GM21381 (cell line): ENCODE data around the gene MAGI2.
"Not testable (repeated sequence)": the region's sequence is repeated elsewhere in the genome, so short reads cannot be mapped to it uniquely, and the experiment has no call there.

Experiments
- ATAC-seq: cut with Tn5 transposase; IDR thresholded peaks from one replicate; pipeline ENCODE4 v1.9.1; 2021; ENCODE audit warnings: mild to moderate bottlenecking, moderate library complexity; ENCODE audit not compliant: unreplicated experiment

MAGI2 gene

DNA sequence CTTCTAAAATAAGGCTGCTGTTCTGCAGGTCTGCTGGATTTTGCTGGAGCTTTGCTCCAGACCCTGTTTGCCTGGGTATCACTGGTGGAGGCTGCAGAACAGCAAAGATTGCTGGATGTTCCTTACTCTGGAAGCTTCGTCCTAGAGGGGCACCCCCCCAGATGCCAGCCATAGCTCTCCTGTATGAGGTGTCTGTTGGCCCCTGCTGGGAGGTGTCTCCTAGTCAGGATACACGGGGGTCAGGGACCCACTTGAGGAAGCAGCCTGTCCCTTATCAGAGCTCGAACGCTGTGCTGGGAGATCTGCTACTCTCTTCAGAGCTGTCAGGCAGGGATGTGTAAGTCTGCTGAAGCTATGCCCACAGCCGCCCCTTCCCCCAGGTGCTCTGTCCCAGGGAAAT, 382.3 kb downstream of the MAGI2 start:
- ATAC-seq = not testable (repeated sequence)

DNA sequence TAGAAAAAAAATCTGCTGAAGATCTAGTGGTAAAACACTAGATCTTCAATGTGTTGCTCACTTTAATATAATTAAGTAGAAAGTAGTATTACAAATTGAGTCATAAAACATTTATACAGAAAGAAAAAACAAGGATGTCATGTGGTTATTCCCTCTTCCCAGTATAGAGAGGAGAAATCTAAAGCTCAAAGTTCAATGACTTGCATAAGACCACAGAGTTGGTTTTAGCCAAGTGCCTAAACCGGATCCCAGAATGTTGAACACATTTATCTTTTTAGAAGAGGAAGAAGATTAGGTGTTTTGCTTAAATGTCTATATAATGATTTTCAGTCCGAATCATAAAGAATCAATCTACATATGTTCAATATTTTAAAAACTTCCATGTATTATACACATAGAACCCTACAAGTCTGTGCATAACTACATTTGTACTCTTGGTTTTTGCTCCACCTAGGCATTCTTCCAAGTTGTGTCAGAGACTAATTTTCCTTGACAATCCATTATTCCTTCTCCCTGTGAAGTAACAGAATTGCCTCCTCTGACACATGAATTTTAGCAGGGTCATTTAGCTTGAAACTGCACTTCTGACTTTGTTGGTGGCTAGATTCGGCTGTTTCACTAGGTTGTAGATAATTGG, 389.2 kb downstream of the MAGI2 start:
- ATAC-seq = no peak

DNA sequence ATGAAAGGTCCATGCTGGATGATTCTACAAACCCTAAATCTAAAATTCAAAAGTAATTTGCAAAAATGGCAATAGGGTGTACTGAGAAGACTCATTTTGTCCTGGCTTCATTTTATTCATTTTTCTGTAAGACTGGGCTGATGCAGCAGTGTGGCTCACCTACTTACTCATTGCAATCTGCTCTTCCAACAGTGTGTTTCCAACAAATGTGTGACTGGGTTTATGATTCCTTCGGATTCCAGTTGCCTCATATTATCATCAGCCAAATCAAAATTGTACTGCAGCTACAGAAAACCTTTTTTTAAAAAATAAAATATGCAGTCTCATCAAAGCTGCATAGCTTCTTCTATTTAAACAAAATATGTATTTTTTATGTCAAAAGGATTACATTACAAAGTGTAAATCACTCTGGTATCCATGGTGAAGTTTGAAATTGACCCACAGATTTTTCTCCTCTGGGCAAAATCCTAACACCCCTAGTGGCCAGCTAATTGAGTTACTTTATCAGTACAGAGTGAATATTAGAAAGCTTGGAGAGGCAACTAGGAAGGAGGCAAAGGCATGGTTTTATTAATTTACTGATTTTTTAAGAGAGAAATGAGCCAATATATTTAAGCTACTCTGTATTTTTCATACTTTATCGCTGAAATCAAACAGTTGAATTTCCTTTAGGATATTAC, 390.3 kb downstream of the MAGI2 start:
- no peak for ATAC-seq

DNA sequence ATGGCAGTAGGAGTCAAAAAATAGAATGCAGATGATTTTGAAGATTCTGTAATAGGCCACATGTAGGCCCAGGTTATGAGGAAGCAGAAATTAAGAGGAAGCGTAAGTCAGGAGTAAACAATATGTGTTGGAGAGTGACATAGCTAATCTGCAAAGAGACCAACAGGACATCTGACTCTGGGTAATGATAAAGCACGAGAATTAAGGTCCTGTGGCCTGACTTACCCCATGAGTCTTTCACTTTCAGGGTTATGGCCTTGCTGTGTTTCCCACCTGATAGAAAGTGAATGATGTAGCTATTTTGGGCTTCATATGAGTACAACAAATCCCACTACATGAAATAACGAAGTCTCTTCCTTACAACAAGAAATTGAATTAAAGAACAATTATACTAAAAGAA, 393.0 kb downstream of the MAGI2 start:
- no peak for ATAC-seq

DNA sequence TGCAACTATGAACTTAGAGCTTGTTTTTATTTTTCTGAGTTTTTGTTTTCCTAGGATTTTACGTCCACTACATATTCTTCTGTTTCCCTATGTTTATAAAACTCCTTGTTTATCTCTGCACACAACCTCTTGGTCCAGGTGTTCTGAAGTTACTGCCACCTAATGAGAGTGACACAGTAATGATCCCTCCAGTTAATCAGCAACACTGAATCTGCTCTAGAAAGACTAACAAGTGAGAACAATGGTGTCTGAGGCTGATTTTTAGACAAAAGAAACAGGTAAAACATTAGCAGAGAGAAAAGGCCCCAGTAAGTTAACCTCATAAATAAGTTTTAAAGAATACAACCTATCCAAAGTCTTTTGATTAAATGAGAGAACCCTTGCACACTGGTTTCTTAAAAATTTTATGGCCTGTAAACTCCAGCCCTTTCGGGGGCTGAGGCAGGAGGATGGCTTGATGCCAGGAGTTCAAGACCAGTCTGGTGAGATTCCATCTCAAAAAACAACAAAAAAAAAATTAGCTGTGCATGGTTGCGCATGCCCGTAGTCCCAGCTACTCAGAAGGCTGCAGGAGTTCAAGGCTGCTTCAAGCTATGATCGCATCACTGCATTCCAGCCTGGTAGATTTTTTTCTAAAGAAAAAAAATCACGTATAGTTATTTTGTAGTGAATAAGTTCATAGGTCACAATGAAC, 397.6 kb downstream of the MAGI2 start:
- no peak for ATAC-seq

DNA sequence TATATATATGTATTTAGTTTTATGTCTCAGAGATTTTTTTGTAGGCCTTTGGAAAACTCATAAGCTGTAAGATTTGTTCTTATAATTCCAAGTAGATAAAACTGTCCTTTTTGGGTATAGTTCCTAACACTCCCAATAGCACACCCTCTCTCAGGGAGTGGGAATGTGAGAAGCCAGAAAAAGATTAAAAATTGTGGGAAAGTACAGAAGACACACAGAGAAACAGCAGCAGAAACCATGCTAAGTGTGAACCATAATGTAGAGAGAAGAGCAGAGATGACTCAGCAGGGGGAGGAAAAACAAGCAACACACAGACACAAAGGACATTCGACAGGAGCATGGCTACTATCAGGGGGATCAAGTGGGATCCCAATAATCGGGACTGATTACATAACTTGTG, 401.6 kb downstream of the MAGI2 start:
- no peak for ATAC-seq

DNA sequence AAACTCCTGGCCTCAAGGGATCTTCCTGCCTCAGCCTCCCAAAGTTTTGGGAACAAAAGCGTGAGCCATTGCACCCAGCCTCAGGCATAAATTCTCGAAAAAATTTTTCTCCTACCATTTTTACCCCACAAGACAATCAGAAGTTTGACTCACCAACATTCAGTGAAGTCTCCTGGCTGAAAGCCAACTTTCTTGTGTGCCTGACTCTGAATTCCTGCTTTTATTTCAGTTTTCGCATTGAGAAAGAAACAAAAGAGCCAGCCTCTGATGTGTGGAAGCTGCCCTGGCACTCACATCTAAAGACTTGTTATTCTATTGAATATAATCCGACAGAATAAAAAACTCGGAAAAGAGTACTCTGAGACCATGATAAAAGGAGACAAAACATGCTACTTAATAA, 402.9 kb downstream of the MAGI2 start:
- no peak for ATAC-seq

DNA sequence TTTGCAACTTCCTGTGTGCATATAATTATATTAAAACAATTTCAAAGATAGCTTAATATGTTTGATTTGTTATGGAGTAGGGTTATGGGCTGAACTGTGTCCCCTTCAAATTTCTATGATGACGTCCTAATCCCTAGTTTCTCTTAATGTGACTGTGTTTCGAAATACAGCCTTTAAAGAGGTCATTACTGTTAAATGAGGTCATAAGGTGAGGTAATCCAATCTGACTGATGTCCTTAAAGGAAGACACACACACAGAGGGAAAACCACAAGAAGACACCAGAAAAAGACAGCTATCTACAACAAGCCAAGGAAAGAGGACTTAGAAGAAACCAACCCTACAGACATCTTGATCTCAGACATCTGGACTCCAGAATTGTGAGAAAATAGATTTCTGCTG, 407.4 kb downstream of the MAGI2 start:
- no peak for ATAC-seq

DNA sequence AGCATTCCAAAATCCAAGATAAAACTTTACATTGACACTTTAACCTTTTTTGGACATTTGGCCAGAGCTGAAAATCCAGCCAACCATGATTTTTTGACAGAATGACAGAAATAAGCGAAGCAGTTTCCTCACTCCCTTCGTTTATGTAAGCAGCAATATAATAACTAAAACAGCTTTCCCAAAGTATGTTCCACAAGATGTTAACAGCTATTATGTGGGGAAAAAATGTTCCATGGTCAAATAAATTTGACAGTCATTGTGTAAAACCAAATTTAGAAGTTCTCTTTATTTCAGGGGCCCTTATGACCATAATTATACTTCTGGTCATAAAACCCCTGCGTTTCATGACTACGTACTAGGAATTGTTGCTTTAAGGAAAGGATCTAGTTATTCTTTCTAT, 416.5 kb downstream of the MAGI2 start:
- no peak for ATAC-seq

DNA sequence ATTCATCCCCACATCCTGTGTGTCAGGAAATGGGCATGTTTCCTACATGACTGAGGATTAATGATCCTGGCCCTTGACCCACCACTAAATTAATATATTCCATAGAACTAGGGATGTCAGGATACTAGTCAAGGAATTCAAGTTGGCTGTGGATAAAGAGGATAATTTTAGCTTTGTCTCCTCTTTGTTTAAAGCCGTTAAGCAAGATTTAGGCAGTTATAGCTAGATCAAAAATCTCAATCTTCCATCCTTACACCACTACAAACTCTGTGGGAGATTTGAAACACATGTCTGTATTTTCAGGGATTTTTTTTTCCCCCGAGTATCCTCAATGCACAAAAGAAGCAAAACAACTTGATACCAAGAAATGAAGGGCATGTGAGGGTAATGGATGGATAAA, 417.1 kb downstream of the MAGI2 start:
- no peak for ATAC-seq

DNA sequence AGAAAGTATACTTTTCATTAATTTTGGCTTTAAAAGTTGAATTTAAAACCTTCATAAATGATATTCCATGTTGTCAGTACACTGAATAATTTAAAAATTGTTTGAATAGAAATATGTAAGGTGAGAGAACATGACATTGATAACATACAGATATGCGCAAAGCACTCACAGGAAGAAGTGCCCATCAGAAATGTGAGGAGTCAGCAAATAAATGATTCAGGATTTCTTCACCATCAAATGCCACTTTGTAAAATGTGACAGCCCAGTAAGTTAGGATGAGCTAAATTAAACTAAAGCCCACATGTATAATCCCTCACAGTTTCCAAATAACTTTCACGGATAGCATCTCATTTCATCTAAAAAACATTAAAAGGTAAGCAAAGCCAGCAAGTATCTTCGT, 417.6 kb downstream of the MAGI2 start:
- no peak for ATAC-seq

DNA sequence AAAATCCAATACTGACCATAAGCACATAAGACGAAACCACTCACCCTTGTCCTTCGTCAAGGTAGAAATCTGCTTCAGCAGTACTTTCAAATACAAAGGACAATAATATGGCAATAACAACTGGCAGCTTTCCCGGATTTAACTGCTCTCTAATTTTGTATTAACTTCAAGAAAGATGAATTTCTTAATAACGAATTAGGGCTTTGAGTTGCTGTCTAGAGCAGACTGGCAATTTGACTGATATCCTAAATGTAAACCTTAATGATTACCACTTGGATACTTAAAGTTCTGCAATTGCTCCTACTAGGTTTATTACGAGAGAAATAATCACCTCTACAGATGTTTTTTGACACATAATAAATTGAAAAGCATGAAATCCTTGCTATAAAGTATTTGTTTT, 418.7 kb downstream of the MAGI2 start:
- no peak for ATAC-seq

DNA sequence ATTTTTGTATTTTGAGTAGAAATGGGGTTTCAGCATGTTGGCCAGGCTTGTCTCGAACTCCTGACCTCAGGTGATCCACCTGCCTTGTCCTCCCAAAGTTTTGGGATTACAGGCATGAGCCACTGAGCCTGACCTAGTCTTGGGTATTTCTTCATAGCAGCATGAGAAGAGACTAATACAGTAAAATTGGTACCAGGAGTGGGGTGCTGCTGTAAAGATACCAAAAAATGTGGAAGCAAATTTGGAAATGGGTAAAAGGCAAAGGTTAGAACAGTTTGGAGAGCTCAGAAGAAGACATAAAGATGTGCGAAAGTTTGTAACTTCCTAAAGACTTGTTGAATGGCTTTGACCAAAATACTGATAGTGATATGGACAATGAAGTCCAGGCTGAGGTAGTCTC, 433.8 kb downstream of the MAGI2 start:
- ATAC-seq = not testable (repeated sequence)

DNA sequence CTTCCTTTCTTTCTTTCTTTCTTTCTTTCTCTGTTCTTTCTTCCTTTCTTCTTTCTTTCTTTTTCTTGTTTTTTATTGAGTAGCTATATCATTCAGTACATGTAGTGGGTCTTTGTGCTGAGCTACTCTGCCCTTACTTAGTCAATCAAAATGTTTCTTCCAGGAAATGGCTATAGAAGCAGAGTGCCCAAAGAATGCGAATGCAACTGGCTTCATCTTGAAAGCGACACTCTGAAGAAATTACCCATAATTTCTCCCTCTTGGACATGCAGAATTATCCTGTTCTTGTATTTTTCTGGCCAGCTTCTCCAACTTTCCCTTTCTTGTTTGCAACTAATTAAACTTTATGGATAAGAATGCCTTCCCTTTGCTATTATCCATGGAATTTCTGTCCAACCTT, 441.5 kb downstream of the MAGI2 start:
- no peak for ATAC-seq

DNA sequence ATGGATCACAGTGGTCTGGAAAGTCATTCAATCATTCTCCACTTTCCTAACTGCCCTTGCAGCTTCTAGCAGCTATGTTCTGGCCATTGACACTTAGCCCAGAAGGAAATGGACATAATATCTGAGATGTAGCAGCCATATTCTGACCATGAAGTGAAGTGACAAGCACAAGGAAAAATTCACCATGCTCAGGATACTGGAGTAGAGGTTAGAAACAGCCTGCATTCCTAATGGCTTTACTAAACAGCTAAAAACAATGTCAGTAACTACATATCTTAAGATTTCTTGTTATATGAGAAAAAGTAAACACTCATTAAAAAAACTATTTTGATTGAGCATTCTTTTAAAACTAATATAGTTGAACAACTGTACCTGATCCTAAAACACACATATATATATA, 443.8 kb downstream of the MAGI2 start:
- ATAC-seq = no peak

DNA sequence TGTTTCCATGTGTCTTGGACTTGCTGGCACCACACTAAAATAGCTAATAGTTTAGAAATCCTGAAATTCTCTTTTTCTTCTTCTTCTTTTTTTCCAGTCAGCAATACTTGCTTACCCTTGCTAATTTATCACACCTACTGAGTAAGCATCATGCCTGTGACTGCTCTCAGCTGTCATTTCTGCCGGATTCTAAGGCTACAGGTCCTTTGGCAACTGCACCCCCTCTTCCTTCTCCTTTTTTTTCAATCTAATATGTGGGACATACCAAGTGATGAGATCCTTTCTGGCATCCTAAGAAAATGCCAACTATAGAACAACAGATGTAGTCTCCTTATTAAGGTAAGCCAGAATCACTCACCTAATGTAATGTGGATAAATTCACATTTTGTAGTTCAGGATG, 444.7 kb downstream of the MAGI2 start:
- no peak for ATAC-seq

DNA sequence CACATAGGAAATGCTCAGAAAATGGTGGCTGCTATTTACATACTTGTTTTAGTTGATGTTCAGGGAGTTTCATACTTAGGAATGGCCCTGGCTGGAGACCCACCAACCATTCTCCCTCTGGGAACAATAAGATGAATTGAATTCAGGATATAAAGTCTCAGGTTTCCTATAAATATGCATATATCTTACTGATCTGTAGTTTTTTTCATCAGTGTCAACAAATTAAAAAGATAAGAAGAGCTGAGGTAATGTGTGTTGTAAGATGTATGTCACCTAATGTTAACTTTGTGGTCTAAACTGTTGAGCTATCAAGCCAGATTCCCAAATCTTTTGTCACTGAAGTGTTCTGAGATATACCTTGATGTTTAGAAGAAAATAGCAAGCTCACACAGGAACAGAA, 457.5 kb downstream of the MAGI2 start:
- ATAC-seq = no peak

DNA sequence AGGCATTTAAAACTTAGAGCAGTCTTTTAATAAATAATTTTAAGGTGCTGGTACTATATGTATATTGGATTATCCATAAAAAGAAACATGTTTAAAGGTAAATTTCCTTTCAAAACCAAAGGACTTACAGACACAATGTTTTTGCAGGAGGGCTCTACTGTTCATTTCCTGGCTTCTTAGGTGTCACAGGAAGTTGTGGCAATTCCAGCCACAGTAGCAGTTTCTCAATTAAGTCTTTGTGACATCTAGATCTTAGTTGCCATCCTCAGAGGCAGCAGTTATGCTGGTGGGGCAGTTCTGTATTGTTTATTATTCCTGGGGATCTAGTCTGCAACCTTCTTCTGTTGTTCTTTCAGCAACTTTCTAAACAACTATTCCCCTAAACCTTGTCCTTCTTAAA, 460.1 kb downstream of the MAGI2 start:
- ATAC-seq = no peak

DNA sequence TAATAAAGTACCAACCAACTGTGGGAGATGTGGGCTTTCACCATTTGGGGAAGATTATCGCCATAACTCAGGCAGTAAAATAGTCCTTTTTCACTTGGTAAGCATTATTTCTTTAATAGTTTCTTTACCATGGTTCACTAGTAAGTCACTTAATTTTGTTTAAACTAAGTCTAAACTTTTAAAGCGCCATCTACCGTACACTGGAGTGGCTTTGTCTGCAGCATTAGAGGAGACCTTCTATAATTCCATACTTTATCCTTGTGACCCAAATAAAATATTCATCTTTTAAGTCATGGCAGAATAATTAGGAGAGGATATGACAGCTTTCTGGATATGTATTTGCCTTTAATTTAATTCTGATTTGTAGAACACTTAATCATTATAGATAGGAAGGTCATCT, 468.0 kb downstream of the MAGI2 start:
- no peak for ATAC-seq

DNA sequence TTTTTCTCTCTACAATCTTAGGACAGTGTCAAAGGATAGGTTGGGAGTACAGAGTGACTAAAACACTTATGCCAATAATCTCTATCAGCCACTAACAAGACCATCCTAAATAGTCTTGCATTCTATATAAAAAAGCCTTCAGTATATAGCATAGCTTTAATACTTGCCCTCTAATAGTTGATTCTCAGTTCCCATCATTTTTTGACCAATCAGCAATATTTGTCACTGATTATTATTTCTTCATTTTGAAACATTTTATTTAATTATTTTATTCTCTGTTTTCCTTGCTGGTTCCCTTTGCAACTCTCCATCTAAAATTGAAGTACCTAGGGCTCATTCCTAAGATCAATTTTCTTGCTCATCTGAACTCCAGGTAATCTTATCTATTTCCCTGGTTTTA, 470.0 kb downstream of the MAGI2 start:
- ATAC-seq = no peak

DNA sequence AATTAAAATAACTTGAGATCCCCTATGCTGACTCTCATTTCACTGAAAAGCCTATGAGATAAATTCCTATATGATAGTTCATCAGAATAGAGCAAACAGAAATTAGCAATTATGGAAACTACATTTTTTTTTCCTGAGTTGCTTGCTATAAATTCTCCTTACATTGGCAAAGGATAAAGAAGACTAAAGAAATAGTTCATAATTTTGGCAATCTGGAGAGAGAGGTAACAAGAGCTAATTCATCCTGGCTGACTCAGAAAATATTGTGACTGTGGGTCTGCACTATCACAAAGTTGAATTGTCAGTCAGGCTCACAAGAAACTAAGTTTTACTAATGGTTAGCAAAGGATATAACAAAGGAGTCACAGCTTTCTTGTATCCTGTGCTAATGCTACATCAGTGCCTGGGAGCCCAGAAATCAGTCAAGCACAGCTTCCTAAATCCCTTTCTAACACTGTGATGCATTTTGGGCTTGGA, 483.0 kb downstream of the MAGI2 start:
- ATAC-seq = no peak

DNA sequence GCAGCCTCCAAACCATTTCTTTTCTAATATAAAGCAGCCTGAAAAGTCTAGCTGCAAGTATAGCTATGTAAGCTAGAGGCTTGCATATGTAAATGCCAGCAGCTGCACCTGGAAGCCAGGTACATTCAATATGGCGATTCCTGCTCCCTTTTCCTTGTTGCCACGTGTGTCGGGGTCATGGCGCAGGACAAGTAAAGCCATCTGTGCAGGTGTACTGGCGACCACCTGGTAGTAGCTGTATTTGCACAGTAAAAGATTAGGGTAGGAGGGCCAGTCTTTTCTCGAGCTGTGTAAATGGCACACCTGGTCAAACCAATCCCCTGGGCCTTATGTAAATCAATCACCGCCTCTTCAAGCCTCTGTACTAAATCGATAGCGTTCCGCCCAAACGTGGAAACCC, 484.5 kb downstream of the MAGI2 start:
- no peak for ATAC-seq
